Epidermal melanocyte (primary cell): ENCODE results near the gene FAM78A.

Experiments used
- DNase-seq: peaks from one replicate; pipeline ENCODE4 v3.0.0; 2011; ENCODE audit warnings: low spot score; ENCODE audit not compliant: insufficient read length

Gene FAM78A

GRCh38 chr9:131239161-131239975, 36.9 kb downstream of the FAM78A start:
- no peak for DNase-seq

- DNase-seq: no peak
Observed at GRCh38 chr9:131238402-131239021, 37.8 kb downstream of the FAM78A start.

GRCh38 chr9:131237931-131238401, 38.3 kb downstream of the FAM78A start:
- peak; percentile 42 for DNase-seq

GRCh38 chr9:131237291-131237690, 39.0 kb downstream of the FAM78A start:
- no peak for DNase-seq

- DNase-seq: no peak
Observed at GRCh38 chr9:131236761-131237160, 39.5 kb downstream of the FAM78A start.

GRCh38 chr9:131236161-131236560, 40.1 kb downstream of the FAM78A start:
- no peak for DNase-seq

GRCh38 chr9:131235480-131235851, 40.8 kb downstream of the FAM78A start:
- DNase-seq: no peak

GRCh38 chr9:131234799-131235479, 41.4 kb downstream of the FAM78A start:
- no peak for DNase-seq

DNA sequence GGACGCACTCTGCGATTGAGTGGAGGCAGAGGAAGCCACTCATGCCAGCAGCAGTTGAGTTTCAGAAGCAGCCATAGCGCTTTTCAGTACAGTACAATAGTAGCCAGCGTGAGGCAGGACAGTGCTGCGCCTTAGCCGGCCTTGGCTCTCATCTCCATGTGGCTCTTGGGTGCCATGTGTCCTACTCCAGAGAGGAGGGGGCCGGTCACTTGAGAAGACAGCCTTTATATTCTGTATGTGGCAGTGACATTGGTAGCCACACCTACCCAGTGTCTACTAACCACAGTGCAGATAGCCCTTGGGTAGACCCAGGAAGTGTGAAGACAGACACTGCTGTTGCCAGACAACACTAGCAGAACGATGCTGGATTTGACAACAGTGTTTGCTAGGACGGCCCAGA, 42.3 kb downstream of the FAM78A start:
- no peak for DNase-seq

- no peak for DNase-seq
Observed at GRCh38 chr9:131233556-131233955, 42.8 kb downstream of the FAM78A start.

GRCh38 chr9:131228988-131229387, 47.3 kb downstream of the FAM78A start:
- no peak for DNase-seq

DNA sequence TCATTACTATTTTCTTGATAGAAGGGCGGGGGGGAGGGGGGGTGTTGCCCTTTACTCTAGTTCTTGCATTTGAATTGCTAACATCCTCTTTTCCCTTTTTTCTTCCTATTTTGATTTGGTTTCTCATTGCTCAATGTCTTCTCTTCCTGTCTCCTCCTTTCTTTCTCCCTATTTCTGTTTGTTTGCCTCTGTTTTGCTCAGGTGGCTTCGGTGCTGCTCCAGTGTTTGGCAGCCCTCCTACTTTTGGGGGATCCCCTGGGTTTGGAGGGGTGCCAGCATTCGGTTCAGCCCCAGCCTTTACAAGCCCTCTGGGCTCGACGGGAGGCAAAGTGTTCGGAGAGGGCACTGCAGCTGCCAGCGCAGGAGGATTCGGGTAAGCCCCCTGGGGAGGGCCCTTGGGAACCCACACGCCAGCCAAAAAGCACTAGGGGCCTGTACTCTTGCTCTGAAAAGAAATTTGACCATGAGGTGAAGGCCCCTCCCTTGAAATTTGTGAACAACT, 48.3 kb downstream of the FAM78A start:
- no peak for DNase-seq

- no peak for DNase-seq
Observed at GRCh38 chr9:131227112-131227958, 49.0 kb downstream of the FAM78A start.

DNA sequence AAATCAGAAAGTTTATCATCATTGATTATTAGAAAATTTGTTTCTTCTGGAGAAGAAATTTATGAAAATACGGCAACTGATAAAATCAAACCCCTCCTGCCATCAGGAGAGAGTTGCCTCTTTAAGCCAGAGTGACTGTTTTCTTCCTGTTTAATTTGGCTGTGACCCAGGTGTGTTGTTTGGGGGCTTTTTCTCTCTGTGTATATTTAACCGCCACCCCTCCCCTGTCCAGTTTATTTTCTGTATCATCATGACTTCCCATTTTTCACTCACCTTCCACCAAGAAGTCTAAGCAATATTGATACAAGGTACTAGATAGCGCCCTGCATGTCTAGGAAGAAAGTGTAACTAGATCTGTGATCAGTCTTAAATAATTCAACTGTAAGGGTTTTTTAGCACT, 50.1 kb downstream of the FAM78A start:
- DNase-seq: no peak

GRCh38 chr9:131222460-131222859, 53.9 kb downstream of the FAM78A start:
- DNase-seq: no peak

DNA sequence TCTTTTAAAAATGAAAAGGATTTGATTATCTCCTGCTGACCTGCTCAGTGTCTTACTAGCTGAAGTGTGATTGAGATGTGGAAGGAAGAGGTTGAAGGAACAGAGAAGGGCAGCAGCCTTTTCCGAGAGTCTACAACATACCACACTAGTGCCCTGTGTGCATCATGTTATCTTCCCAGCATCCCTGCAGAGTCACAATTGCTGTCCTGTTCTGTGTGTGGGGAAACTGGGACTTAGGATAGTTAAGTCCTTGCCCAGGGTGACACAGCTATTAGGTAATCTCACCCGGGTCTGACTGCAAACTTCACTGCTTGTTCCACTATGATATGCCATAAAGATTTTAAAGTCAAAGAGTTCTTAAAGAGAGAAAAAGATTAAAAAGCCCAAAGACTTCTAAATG, 55.8 kb downstream of the FAM78A start:
- no peak for DNase-seq

DNA sequence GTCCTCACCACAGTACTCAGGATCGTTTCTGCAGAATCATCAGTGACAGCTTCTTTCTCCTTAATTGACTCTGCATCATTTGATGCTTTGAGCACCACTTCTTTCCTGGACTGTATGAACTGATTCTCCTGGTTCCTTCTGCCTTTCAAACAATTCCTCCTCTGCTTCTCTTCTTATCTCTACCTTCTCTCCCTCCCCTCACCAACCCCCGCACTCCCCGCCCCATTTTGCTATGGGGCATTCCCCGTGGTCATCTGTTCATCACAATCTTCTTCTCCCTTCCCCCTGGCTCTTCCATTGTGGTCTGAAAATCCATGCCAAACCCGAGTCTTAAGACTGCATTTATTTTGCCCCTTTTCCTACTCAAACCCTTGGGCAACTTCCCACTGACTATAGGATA, 57.9 kb downstream of the FAM78A start:
- no peak for DNase-seq

DNA sequence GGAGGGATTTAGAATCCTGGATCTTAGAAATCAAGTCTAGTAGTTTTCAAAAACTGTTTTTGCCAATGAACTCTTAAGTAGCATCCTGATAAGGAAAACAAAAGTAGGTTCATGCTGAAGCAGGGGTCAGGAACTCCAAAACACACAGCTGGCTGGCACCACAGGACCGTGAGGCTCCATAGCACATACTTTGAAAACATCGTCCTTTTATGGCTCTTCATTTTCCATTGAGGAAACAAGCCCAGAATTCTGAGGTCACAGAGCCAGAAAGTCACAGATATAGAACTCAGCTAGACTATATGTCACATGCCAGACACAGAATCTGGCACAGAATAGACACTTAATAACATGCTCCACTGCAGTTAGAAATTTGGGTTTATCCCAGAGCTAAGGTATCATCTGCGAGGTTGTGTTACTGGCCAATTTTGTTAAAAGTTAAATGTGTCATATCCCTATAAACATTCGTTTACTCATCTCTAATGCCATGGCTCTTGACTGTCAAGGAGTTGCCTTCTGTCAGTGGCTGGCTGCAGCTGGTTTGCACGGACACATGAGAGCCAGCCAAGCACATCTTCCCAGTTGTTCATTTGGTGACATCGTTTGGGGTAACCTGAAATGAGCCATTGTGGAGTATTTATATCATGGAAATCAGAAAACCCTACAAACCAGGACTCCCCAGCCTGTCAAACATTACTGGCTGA, 58.8 kb downstream of the FAM78A start:
- no peak for DNase-seq

- no peak for DNase-seq
Observed at GRCh38 chr9:131216806-131217205, 59.5 kb downstream of the FAM78A start.

DNA sequence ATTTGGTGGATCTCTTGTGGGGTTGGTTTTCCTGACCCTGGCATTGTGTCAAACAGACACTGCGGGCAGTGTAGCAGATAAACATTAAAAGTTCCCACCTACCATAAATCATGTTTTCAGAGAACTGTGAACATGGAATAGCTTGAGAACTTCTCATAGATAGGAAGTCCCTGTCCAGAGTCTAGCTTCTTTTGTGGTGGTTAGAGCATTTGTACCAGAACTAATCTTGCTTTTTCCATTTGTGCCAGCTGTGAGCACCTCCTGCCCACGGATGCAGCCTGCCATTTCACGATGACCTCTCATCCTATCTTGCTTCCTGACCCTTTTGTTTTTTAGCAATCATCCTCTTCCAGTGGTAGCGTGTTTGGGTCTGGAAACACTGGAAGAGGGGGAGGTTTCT, 61.4 kb downstream of the FAM78A start:
- DNase-seq: no peak
